ENCODE measurements around the gene GALP. TPM values are rescaled to one million over a fixed set of nuclear protein-coding genes. Genes with fewer than 3 reads are reported as not detected.

Gene GALP
- total RNA-seq, 1 experiment from 2014 or later: not detected

DNA sequence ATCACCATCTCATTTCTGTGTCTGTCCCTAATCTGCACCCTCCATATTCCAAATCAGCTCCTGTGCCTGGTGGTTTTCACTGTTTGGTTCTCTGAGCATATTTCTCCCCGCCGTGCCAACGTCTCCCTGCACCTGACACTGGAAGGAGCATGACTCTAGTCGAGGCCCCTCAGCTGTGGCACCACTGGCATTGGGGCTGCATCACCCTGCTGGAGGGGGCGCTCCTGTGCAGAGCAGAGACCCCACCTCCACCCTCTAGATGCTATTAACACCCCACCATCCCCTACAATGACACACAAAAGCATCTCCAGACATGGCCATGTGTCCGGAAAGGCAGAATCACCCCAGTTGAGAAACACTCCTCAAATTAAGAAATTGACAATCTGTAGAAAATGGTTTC lies 47.1 kb downstream of the GALP start:
- peaks cover 0 to 3% (median 0%) of the 10 kb centered on the region in 3 experiments; a peak in 3 of 7 replicates for H3K36me3 Mint-ChIP-seq (ENCODE audit: insufficient read depth in 1 of 3, low read depth in 3 of 3)
- no peak overlapping the region for H3K56ac ChIP-seq (ENCODE audit: insufficient read length, low read depth, low read length)
- no peak overlapping the region for H3K4me2 ChIP-seq (ENCODE audit: insufficient read depth, insufficient read length, low read length)
- H2AK5ac ChIP-seq (ENCODE audit: insufficient read length, low read length): no peak overlapping the region
- H3K79me2 ChIP-seq (ENCODE audit: insufficient read depth, low read length): no peaks in the 10 kb centered on the region
- H3K18ac ChIP-seq (ENCODE audit: insufficient read length, low read depth, low read length): no peak overlapping the region
- H3K14ac ChIP-seq (ENCODE audit: insufficient read depth, low read length): no peak overlapping the region
- H4K91ac ChIP-seq (ENCODE audit: insufficient read length, low read depth, low read length): no peak overlapping the region
- no peaks in the 10 kb centered on the region for H3K4me1 ChIP-seq (ENCODE audit: insufficient read depth, low read length)
- no peak overlapping the region for H2BK120ac ChIP-seq (ENCODE audit: low read depth, low read length, poor library complexity, severe bottlenecking)
- no peak overlapping the region for H3K27ac ChIP-seq (ENCODE audit: insufficient read length, low read depth, low read length)
- no peak overlapping the region for H3K23ac ChIP-seq (ENCODE audit: insufficient read length, low read depth, low read length)
- no peak overlapping the region for H3K9ac ChIP-seq (ENCODE audit: extremely low read depth, insufficient read length, low read length)
- TF ChIP-seq, protein P1, sequence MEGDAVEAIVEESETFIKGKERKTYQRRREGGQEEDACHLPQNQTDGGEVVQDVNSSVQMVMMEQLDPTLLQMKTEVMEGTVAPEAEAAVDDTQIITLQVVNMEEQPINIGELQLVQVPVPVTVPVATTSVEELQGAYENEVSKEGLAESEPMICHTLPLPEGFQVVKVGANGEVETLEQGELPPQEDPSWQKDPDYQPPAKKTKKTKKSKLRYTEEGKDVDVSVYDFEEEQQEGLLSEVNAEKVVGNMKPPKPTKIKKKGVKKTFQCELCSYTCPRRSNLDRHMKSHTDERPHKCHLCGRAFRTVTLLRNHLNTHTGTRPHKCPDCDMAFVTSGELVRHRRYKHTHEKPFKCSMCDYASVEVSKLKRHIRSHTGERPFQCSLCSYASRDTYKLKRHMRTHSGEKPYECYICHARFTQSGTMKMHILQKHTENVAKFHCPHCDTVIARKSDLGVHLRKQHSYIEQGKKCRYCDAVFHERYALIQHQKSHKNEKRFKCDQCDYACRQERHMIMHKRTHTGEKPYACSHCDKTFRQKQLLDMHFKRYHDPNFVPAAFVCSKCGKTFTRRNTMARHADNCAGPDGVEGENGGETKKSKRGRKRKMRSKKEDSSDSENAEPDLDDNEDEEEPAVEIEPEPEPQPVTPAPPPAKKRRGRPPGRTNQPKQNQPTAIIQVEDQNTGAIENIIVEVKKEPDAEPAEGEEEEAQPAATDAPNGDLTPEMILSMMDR (conservative IDR thresholded peaks at IDR 0.05): peak; percentile 16; the same call in 2 of the 3 replicates
- H4K8ac ChIP-seq (replicated peaks; ENCODE audit: insufficient read length, low read depth, low read length): no peak overlapping the region
- no peak overlapping the region for H4K5ac ChIP-seq (ENCODE audit: insufficient read length, low read depth, low read length)
- no peak overlapping the region for H3T11ph ChIP-seq (ENCODE audit: low read length)
- H2BK5ac ChIP-seq (ENCODE audit: insufficient read length, low read length): no peak overlapping the region
- H2BK20ac ChIP-seq (ENCODE audit: low read depth, low read length, poor library complexity, severe bottlenecking): no peak overlapping the region
- H3K23me2 ChIP-seq (ENCODE audit: insufficient read length, low read depth, low read length, poor library complexity, severe bottlenecking): no peaks in the 10 kb centered on the region
- H3K27me3 Mint-ChIP-seq (ENCODE audit: low read depth): peaks cover 2% of the 10 kb centered on the region; the same call in 1 of the 2 replicates
- H3K9me3 ChIP-seq (ENCODE audit: control insufficient read depth, low read depth, low read length): no peaks in the 10 kb centered on the region
- H2BK15ac ChIP-seq (ENCODE audit: low read depth, low read length): no peak overlapping the region
- H3K79me1 ChIP-seq (ENCODE audit: insufficient read depth, low read depth, low read length, poor library complexity, severe bottlenecking): no peaks in the 10 kb centered on the region
- no peaks in the 10 kb centered on the region for H3K4me1 Mint-ChIP-seq
- H3K4ac ChIP-seq (ENCODE audit: low read depth, low read length): no peak overlapping the region
- DNase-seq: no peak
- no peak overlapping the region for H2BK12ac ChIP-seq (ENCODE audit: insufficient read length, low read depth, low read length)
- H3K4me3 Mint-ChIP-seq: no peak overlapping the region
- WGBS (ENCODE audit: extremely low coverage, insufficient read length, low lambda C conversion rate): no CpG with 5 or more reads among the region's 6 CpGs
- H3K27ac Mint-ChIP-seq: no peak overlapping the region
- H3K9me3 Mint-ChIP-seq: peaks cover 0 to 16% of the 10 kb centered on the region in 2 experiments; a peak in 2 of 5 replicates
- H3K27me3 ChIP-seq (ENCODE audit: insufficient read depth, low read length): no peaks in the 10 kb centered on the region
- no peaks in the 10 kb centered on the region for H4K20me1 ChIP-seq (ENCODE audit: control insufficient read depth, insufficient read depth, insufficient read length)
- no peak overlapping the region for H2AFZ ChIP-seq (ENCODE audit: low read length)

Data from H9 (cell line).